OCI-LY7 (cell line): ENCODE measurements around the gene MYBPC3. TPM values are rescaled to one million over a fixed set of nuclear protein-coding genes. Genes with fewer than 3 reads are reported as not detected.

Experiments
- BruUV-seq: library from RNA; stranded (reverse); fragments of 400-500 nt; replicated peaks from 2 replicates; lab custom pipeline; 2021; lab: Mats Ljungman, UMichigan
- CTCF ChIA-PET: fragments of 300-600 bp; sonication (Branson Sonifier 250); formaldehyde crosslinking; loops from one replicate; lab custom pipeline; 2022; ENCODE audit warnings: antibody characterized with exemption; ENCODE audit not compliant: unreplicated experiment; lab: Charles Lee
- POLR2A ChIA-PET: fragments of 300-600 bp; sonication (Branson Sonifier 250); formaldehyde crosslinking; loops from one replicate; lab custom pipeline; 2022; ENCODE audit warnings: antibody characterized with exemption; lab: Charles Lee
- DNase-seq: peaks from one replicate; pipeline ENCODE4 v3.0.0-alpha.2; 2015; ENCODE audit warnings: low spot score
- H2AFZ ChIP-seq: fragments of 200-600 bp; sonication (generic), shearing (Covaris generic); 2 replicates; pipeline ENCODE4 v1.6.1; 2014; ENCODE audit warnings: mild to moderate bottlenecking, antibody characterized with exemption, low read length, moderate library complexity
- H3K27ac ChIP-seq: fragments of 200-600 bp; sonication (generic); 2 replicates; pipeline ENCODE4 v1.5.1; 2014; ENCODE audit warnings: mixed run types, low read depth, mild to moderate bottlenecking, moderate library complexity, low read length, inconsistent platforms; ENCODE audit not compliant: poor library complexity, severe bottlenecking
- H3K36me3 ChIP-seq: fragments of 200-600 bp; sonication (generic); 2 replicates; pipeline ENCODE4 v1.6.1; 2014; ENCODE audit warnings: mild to moderate bottlenecking, antibody characterized with exemption, low read length, moderate library complexity, mixed read lengths; ENCODE audit not compliant: insufficient read depth
- H3K4me1 ChIP-seq: fragments of 200-600 bp; sonication (generic); 2 replicates; pipeline ENCODE4 v1.5.1; 2014; ENCODE audit warnings: mild to moderate bottlenecking, low read length; ENCODE audit not compliant: insufficient read depth, poor library complexity, severe bottlenecking
- H3K4me2 ChIP-seq: fragments of 200-600 bp; sonication (generic); 2 replicates; pipeline ENCODE4 v1.6.1; 2014; ENCODE audit warnings: mild to moderate bottlenecking, low read length
- H3K4me3 ChIP-seq: fragments of 200-600 bp; sonication (generic); 2 replicates; pipeline ENCODE4 v1.5.1; 2014; ENCODE audit warnings: mild to moderate bottlenecking, low read depth, low read length; ENCODE audit not compliant: poor library complexity, severe bottlenecking
- H3K79me2 ChIP-seq: fragments of 200-600 bp; sonication (generic); 2 replicates; pipeline ENCODE4 v1.6.1; 2016; ENCODE audit warnings: low read depth, mild to moderate bottlenecking, low read length, moderate library complexity, mixed read lengths; ENCODE audit not compliant: insufficient read depth
- H3K9me2 ChIP-seq: fragments of 200-600 bp; sonication (generic); 2 replicates; pipeline ENCODE4 v1.6.1; 2016; ENCODE audit warnings: mild to moderate bottlenecking, low read length, mixed read lengths; ENCODE audit not compliant: insufficient read depth
- H3K9me3 ChIP-seq: fragments of 200-600 bp; sonication (generic); 2 replicates; pipeline ENCODE4 v1.6.1; 2014; ENCODE audit warnings: mild to moderate bottlenecking, mixed run types, low read length, mixed read lengths
- H4K20me1 ChIP-seq: fragments of 200-600 bp; sonication (generic); 2 replicates; pipeline ENCODE4 v1.6.1; 2014; ENCODE audit warnings: mild to moderate bottlenecking, antibody characterized with exemption, low read length, moderate library complexity, mixed read lengths; ENCODE audit not compliant: insufficient read depth
- CTCF ChIP-seq: fragments of 200-600 bp; sonication (generic); conservative IDR thresholded peaks from 2 replicates; pipeline ENCODE4 v1.5.1; 2014; ENCODE audit warnings: mild to moderate bottlenecking, antibody characterized with exemption, low read length, moderate library complexity, mixed read lengths
- EZH2phosphoT487 ChIP-seq: fragments of 200-600 bp; sonication (generic); IDR thresholded peaks from 2 replicates; pipeline ENCODE4 v1.6.1; 2018; ENCODE audit warnings: low read depth, borderline replicate concordance, mild to moderate bottlenecking, mixed run types, antibody characterized with exemption, low read length, moderate library complexity, mixed read lengths
- intact Hi-C: fragments of 100-400 bp; cut with micrococcal nuclease; formaldehyde crosslinking; loops from one replicate; pipeline ENCODE4 v1.10.0; 2022; ENCODE audit not compliant: unreplicated experiment
- total RNA-seq, 2 experiments: library from RNA; depleted of rRNA in 1 of 2; stranded (reverse); fragments of >200 nt in 1 of 2; shearing (Covaris generic) in 1 of 2; gene quantifications; 2 replicates each; pipeline ENCODE4 v1.2.3, GENCODE V29; 2014 to 2022

Gene MYBPC3
- total RNA-seq, 2 experiments from 2014 or later = 0.25 to 0.29 TPM

DNA sequence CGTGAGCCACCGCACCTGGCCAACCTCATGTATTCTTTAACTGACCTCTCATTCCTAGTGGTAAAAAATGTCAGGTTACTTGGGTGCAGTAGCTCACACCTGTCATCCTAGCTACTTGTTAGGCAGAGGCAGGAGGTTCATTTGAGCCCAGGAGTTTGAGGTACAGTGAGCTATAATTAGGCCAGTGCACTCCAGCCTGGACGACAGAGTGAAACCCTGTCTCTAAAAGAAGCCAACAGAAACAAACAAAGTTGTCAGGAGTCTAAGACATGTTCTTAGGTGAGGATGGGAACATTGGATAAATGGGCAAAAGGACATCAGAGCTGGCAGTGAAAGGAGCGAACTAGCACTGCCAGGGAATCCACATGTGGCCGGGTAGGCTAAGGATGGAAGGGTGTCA lies 64.4 kb downstream of the MYBPC3 start:
- no peak for TF ChIP-seq CTCF
- no peak for TF ChIP-seq EZH2phosphoT487
- intact Hi-C loops = no loop called here
- CTCF ChIA-PET = no interaction called here
- POLR2A ChIA-PET = interaction anchor here (0.9 kb wide), 1 partner anchor 33 kb away, joined by 3 read pairs; no protein-coding TSS in a partner anchor
- Histone ChIP-seq H3K4me1 (no peaks in the 10 kb centered on the region), H2AFZ (no peak overlapping the region), H3K4me2 (no peak overlapping the region), H3K9me3 (no peaks in the 10 kb centered on the region), H3K36me3 (peaks cover 99% of the 10 kb centered on the region), H3K4me3 (no peak overlapping the region), H4K20me1 (no peaks in the 10 kb centered on the region), H3K9me2 (no peaks in the 10 kb centered on the region), H3K27ac (no peak overlapping the region), H3K79me2 (no peaks in the 10 kb centered on the region)
- BruUV-seq = no TSS peak
- no peak for DNase-seq

GRCh38 chr11:47285969-47286770 lies 66.3 kb downstream of the MYBPC3 start:
- Histone ChIP-seq H4K20me1 (no peaks in the 10 kb centered on the region), H3K9me3 (no peaks in the 10 kb centered on the region), H3K4me2 (no peak overlapping the region), H3K4me1 (no peaks in the 10 kb centered on the region), H3K4me3 (no peak overlapping the region), H2AFZ (no peak overlapping the region), H3K79me2 (no peaks in the 10 kb centered on the region), H3K36me3 (peaks cover 97% of the 10 kb centered on the region), H3K27ac (no peak overlapping the region), H3K9me2 (no peaks in the 10 kb centered on the region)
- BruUV-seq = no TSS peak
- POLR2A ChIA-PET = no interaction called here
- no peak for DNase-seq
- intact Hi-C loops = no loop called here
- TF ChIP-seq EZH2phosphoT487 (no peak), CTCF (no peak)
- CTCF ChIA-PET = no interaction called here

GRCh38 chr11:47284151-47284550 lies 68.4 kb downstream of the MYBPC3 start:
- Histone ChIP-seq H3K9me3 (no peaks in the 10 kb centered on the region), H3K27ac (no peak overlapping the region), H3K4me1 (no peaks in the 10 kb centered on the region), H3K79me2 (no peaks in the 10 kb centered on the region), H4K20me1 (no peaks in the 10 kb centered on the region), H3K9me2 (no peaks in the 10 kb centered on the region), H2AFZ (no peak overlapping the region), H3K4me2 (no peak overlapping the region), H3K4me3 (no peak overlapping the region), H3K36me3 (peaks cover 94% of the 10 kb centered on the region)
- ChIA-PET CTCF (no interaction called here), POLR2A (interaction anchor here (0.6 to 0.8 kb wide), 2 partner anchors 18 to 530 kb away, joined by 3 to 4 read pairs; no protein-coding TSS in a partner anchor)
- no peak for TF ChIP-seq EZH2phosphoT487
- TF ChIP-seq CTCF = no peak
- BruUV-seq = no TSS peak
- intact Hi-C loops = no loop called here
- DNase-seq = no peak
